Activated naive CD8-positive, alpha-beta T cell treated with anti-CD3 and anti-CD28 coated beads, Interleukin-2, amount 50 U/mL, for 16 hours (primary cell): ENCODE measurements around the gene CYTH4.
A peak's percentile ranks its signal among the peaks of the same experiment; 100 is the strongest.

Experiments
- DNase-seq: peaks from one replicate; pipeline ENCODE4 v3.0.0-alpha.2; 2020; ENCODE audit warnings: low read depth, low spot score

The CYTH4 gene

GRCh38 chr22:37289156-37289735, 6.9 kb downstream of the CYTH4 start:
- DNase-seq, result no peak

- no peak for DNase-seq
Measured at GRCh38 chr22:37290737-37291136, 8.4 kb downstream of the CYTH4 start.

- DNase-seq, result no peak
Measured at GRCh38 chr22:37291559-37292298, 9.4 kb downstream of the CYTH4 start.

GRCh38 chr22:37292641-37293040, 10.3 kb downstream of the CYTH4 start:
- no peak for DNase-seq

GRCh38 chr22:37293172-37293571, 10.9 kb downstream of the CYTH4 start:
- DNase-seq, result no peak

- DNase-seq, result no peak
Measured at GRCh38 chr22:37294747-37295146, 12.4 kb downstream of the CYTH4 start.

- no peak for DNase-seq
Measured at GRCh38 chr22:37295213-37295886, 13.0 kb downstream of the CYTH4 start.

- DNase-seq, result no peak
Measured at GRCh38 chr22:37295946-37296345, 13.6 kb downstream of the CYTH4 start.

- DNase-seq, result no peak
Measured at GRCh38 chr22:37298748-37299495, 16.6 kb downstream of the CYTH4 start.

- DNase-seq, result no peak
Measured at GRCh38 chr22:37299969-37300509, 17.7 kb downstream of the CYTH4 start.

GRCh38 chr22:37300551-37301017, 18.3 kb downstream of the CYTH4 start:
- DNase-seq, result no peak

- DNase-seq, result no peak
Measured at GRCh38 chr22:37301144-37301830, 19.0 kb downstream of the CYTH4 start.

GRCh38 chr22:37302674-37303555, 20.6 kb downstream of the CYTH4 start:
- no peak for DNase-seq

- DNase-seq, result peak; percentile 43
Measured at GRCh38 chr22:37303821-37304274, 21.5 kb downstream of the CYTH4 start.

- DNase-seq, result no peak
Measured at GRCh38 chr22:37304595-37305343, 22.5 kb downstream of the CYTH4 start.

- no peak for DNase-seq
Measured at GRCh38 chr22:37305887-37306286, 23.6 kb downstream of the CYTH4 start.

GRCh38 chr22:37306494-37306829, 24.2 kb downstream of the CYTH4 start:
- no peak for DNase-seq

- DNase-seq, result no peak
Measured at GRCh38 chr22:37308385-37309200, 26.3 kb downstream of the CYTH4 start.
